Eye (tissue), 1 donor: Measurements from ENCODE around the gene BPIFA1.

Experiments
- DNase-seq: peaks from one replicate; pipeline ENCODE4 v3.0.0-alpha.2; 2015

The BPIFA1 gene

DNA sequence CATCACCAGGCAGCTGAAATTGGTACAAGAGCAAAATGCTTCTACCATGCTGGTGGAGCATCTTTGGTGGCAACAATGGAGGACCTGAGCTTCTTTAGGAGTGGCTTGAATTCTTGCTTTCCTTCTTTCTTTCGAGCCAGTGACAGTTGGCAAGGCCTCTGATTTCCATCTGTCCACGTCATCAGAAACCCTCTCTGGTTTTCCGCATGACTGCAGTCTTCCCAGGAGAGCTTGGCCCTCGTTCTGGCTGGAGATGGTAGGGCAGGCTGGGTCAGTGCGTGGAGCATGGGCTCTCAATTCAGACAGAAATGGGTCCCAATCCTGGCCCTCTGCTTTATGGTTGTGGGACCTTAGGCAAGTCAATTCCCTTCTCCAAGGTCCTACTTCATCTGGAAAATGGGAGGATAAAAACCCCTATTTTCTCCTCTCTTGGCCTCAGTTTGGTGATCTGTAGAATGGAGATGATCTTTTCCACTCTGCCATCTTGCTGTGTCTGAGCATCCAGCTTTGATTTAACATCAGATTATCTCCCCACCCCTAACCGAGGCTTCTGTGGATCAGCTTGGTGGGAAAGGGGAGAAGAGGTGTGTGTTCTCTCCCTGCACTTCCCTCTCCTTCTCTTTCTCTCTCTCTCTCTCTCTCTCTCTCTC is 43.6 kb downstream of the BPIFA1 start:
- DNase-seq: peak; percentile 29

DNA sequence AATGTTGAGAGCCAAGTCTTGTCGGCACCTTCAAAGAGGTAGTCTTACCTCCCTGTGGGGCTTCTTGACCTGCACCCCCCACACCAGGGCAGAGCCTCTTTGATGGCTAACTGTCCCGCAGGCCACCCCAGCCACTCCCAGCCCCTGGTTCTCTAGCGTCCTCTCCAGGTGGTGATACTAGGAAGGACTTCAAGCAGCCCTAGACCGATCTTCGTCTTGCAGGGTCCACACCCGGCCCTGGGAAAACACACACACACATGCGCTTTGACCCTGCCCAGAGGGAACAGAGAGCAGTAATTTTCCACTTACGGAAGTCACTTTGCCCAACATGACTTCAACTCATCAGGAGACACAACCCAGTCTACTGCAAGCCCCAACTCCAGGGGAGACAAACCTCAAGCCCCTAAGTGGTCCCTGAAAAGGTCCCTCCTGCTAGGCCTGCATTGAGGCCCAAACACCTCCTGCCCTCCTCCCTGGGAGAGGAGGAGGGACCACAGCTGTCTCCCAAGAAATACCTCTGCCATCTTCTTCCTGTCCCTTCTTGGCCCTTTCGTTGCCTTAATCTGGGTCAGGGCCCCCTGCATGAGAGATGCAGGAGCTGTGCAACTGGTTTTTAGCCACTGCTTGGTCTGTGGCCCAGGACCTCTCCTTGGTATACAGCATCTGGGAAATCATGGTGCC is 44.3 kb downstream of the BPIFA1 start:
- DNase-seq: no peak

DNA sequence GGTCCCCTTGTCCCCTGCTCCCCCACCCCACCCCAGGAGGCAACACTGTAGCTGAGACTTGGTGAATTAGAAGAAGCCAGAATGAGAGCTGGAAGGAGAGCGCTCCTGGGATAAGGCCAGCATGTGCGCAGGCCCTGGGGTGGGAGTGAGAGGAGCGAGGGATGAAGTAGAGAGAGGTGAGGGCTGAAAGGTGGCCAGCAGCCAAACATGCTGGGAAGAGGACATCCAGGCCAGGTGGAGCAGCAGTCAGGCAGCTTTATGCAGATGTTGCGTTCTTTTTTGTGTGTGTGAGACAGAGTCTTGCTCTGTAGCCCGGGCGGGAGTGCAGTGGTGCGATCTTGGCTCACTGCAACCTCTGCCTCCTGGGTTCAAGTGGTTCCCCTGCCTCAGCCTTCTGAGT is 45.0 kb downstream of the BPIFA1 start:
- DNase-seq: no peak

- no peak for DNase-seq
Measured at GRCh38 chr20:33281550-33282146, 45.9 kb downstream of the BPIFA1 start.

DNA sequence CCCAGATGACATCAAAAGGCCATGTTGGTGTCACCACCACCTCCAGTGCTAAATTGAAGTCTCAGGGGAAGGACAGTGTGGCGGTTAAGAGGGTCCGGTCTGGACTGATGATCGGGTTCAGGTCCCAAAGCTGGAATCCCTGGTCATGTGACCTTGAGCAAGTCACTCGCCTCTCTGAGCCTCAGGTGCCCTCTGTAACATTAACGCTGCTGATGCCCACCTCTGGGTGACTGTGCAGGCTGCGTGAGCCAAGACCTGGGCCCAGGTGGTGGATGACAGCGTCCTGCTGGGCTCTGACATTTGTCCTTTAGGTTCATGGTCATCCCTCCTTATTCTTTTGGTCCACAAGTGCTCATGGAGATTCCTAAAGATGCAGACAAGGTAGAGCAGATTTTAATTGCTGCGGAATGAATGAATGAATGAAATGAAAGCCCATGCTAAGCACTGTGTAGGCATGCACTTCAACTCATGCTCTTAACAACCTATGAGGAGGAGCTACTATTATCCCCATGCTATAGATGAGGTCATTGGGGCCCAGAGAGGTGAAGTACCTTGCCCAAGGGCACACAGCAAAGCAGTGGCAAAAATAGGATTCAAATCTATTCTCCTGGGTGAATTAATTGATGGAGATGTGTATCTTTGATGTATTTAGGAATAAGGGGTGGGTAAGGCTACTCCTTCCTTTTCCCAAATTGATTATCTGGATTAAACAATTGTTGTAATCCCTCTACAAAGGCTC is 46.6 kb downstream of the BPIFA1 start:
- DNase-seq: no peak

- DNase-seq: no peak
Measured at GRCh38 chr20:33282991-33283555, 47.3 kb downstream of the BPIFA1 start, which contains the start of gene BPIFB1. Gene BPIFB1 (plus strand): TSS chr20:33283214. CDS start chr20:33286074, 2,860 bp downstream.

DNA sequence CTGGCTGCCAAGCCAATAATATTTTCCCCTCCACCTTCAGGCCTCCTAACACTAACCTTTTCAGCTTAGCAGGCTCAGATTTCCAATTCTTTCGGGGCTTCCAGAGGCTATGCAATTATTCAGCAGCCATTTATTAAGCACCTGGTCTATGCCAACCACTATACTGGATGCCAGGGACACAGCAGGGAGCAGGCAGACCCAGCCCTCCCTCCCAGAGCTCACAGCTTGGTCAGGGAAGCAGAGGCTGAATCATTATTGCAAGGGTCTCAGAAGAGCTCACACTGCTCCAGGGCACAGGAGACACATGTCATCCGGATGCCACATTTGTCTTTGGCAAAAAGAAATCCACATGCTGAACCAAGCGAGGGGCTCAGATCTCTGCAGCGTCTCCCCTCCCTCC is 48.5 kb downstream of the BPIFA1 start:
- DNase-seq: no peak

DNA sequence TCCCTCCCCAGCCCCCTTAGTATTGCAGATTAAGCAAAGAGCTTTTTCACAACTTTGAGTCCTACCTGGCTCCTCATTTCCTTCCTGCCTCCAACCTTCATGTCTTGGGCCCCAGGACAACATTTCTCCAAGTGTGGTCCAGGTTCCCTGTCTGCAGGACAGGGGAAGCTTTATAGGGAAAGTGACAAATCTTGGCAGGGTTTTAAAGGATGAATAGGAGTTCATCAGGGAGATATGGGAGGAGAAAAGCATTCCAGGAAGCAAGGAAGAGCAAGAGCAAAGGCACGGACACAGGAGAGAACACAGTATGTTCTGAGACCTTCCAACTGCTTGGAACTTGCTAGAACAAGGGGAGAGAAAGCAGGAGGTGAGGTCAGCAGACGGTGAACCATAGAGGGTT is 49.1 kb downstream of the BPIFA1 start:
- no peak for DNase-seq

DNA sequence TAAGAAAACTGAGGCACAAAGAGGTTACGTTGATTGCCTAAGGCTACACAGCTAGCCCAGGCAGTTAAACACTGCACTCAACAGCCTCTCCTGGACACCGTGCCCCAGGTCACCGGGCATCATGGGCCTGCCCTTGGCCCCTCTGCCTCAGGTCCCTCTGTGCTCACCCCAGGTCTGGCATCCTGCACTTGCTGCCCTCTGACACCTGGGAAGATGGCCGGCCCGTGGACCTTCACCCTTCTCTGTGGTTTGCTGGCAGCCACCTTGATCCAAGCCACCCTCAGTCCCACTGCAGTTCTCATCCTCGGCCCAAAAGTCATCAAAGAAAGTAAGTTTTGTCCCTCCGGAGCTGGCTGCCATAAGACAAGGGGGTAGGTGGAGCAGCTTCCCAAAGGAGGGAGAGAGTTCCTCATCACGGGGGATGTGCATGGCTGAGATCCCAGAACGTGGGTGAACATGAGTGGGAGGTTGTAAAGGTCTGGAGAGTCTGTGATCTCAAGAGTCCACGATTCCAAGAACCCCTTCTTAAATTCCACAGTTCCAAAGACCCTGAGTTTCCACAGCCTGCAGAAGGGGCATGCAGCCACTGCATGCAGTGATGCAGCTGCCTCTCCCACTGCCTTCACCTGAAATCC is 50.2 kb downstream of the BPIFA1 start:
- no peak for DNase-seq

GRCh38 chr20:33287884-33288283 is 52.1 kb downstream of the BPIFA1 start:
- no peak for DNase-seq

GRCh38 chr20:33290852-33291251 is 55.1 kb downstream of the BPIFA1 start:
- DNase-seq: no peak

DNA sequence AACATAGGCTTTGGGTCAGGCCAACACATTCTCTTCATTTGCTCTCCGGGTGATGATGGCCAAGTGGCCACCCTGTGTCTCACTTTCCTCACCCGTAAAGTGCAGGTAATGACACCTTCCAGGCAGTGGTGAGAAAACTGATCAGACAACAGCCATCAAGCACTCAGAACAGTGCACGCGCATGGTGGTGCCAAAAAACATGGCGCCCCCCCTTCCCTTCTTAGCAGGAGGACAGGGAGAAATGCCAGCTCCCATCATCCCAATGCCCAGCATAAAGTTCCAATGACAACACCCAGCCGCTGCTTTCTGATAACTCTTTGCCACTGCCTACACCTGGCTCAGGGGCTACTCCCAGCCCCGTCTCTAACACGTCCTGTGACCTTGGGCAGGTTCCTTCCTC is 55.6 kb downstream of the BPIFA1 start:
- no peak for DNase-seq

GRCh38 chr20:33291830-33292355 is 56.1 kb downstream of the BPIFA1 start:
- peak; percentile 65 for DNase-seq
